ENCODE data around the gene ANXA4.

The ANXA4 gene

GRCh38 chr2:69741229-69741574 lies 732 bp upstream of the ANXA4 start:
- no peak; the same call in 1 of the 2 replicates for TF ChIP-seq POLR2AphosphoS5 (IDR thresholded peaks at IDR 0.05; ENCODE audit: low read depth)
- no peak for TF ChIP-seq GABPA (IDR thresholded peaks at IDR 0.05; ENCODE audit: low read depth)
- TF ChIP-seq CTCF (IDR thresholded peaks at IDR 0.05; ENCODE audit: insufficient read depth, low read length): no peak
- TF ChIP-seq REST (IDR thresholded peaks at IDR 0.05; ENCODE audit: insufficient replicate concordance, low read depth): peak; percentile 44
- Histone ChIP-seq H3K27me3 (ENCODE audit: insufficient read depth, poor library complexity, severe bottlenecking) (no peaks in the 10 kb centered on the region), H3K4me3 (replicated peaks; ENCODE audit: insufficient read depth, low read length) (peak overlapping the region; percentile 85), H3K27ac (replicated peaks) (peak overlapping the region; percentile 91)
- DNase-seq (ENCODE audit: low read depth in 1 of 2, low spot score in 1 of 2): peak; percentile 56 to 85

- TF ChIP-seq SPI1 (IDR thresholded peaks at IDR 0.05; ENCODE audit: borderline replicate concordance, low read depth) (no peak), REST (IDR thresholded peaks at IDR 0.05; ENCODE audit: insufficient replicate concordance, low read depth) (no peak)
- Histone ChIP-seq H3K27me3 (ENCODE audit: insufficient read depth, poor library complexity, severe bottlenecking) (no peaks in the 10 kb centered on the region), H3K4me3 (replicated peaks; ENCODE audit: insufficient read depth, low read length) (peak overlapping the region; percentile 85), H3K27ac (replicated peaks) (peak overlapping the region; percentile 91)
- no peak for DNase-seq (ENCODE audit: low read depth in 1 of 2, low spot score in 1 of 2)
Observed at GRCh38 chr2:69742322-69742952, 503 bp downstream of the ANXA4 start.

- no peak overlapping the region for H3K4me3 ChIP-seq (replicated peaks; ENCODE audit: insufficient read depth, low read length)
- TF ChIP-seq CTCF (IDR thresholded peaks at IDR 0.05; ENCODE audit: insufficient read depth, low read length) (no peak), REST (IDR thresholded peaks at IDR 0.05; ENCODE audit: insufficient replicate concordance, low read depth) (no peak), GABPA (IDR thresholded peaks at IDR 0.05; ENCODE audit: low read depth) (no peak), SPI1 (IDR thresholded peaks at IDR 0.05; ENCODE audit: borderline replicate concordance, low read depth) (no peak), POLR2AphosphoS5 (IDR thresholded peaks at IDR 0.05; ENCODE audit: low read depth) (no peak)
Observed at GRCh38 chr2:69743847-69744264, 1.9 kb downstream of the ANXA4 start.

More at GRCh38 chr2:69743847-69744264, 1.9 kb downstream of the ANXA4 start:
- no peaks in the 10 kb centered on the region for H3K27me3 ChIP-seq (ENCODE audit: insufficient read depth, poor library complexity, severe bottlenecking)
- DNase-seq (ENCODE audit: low read depth in 1 of 2, low spot score in 1 of 2): no peak
- H3K27ac ChIP-seq (replicated peaks): no peak overlapping the region
